Nephron progenitor cell (in vitro differentiated cells): ENCODE results near the gene MYL10.

ENCODE experiments used
- DNase-seq: peaks from one replicate; pipeline ENCODE4 v3.0.0; 2021
- H3K27ac Mint-ChIP-seq: 2 replicates; pipeline ENCODE4 v1.8.0; 2021; ENCODE audit warnings: mild to moderate bottlenecking, moderate library complexity, mixed read lengths
- H3K27me3 Mint-ChIP-seq: 2 replicates; pipeline ENCODE4 v1.8.0; 2021; ENCODE audit warnings: mild to moderate bottlenecking, low read depth, mixed read lengths; ENCODE audit not compliant: poor library complexity
- H3K36me3 Mint-ChIP-seq: 2 replicates; pipeline ENCODE4 v1.8.0; 2021; ENCODE audit warnings: low read depth, mixed read lengths
- H3K4me1 Mint-ChIP-seq: 2 replicates; pipeline ENCODE4 v1.8.0; 2021; ENCODE audit warnings: mixed read lengths
- H3K4me3 Mint-ChIP-seq: 2 replicates; pipeline ENCODE4 v1.8.0; 2021; ENCODE audit warnings: mild to moderate bottlenecking, moderate library complexity, mixed read lengths
- H3K9me3 Mint-ChIP-seq: 2 replicates; pipeline ENCODE4 v1.8.0; 2021; ENCODE audit warnings: mild to moderate bottlenecking, moderate library complexity, mixed read lengths
- CTCF ChIP-seq: fragments of 200-600 bp; sonication (generic); IDR thresholded peaks from 2 replicates; pipeline ENCODE4 v1.5.0; 2021; ENCODE audit warnings: antibody characterized with exemption

The MYL10 gene

GRCh38 chr7:101598986-101599771, 29.9 kb downstream of the MYL10 start:
- H3K4me3 Mint-ChIP-seq = no peak overlapping the region
- H3K9me3 Mint-ChIP-seq = no peaks in the 10 kb centered on the region
- peaks cover 9% of the 10 kb centered on the region for H3K27me3 Mint-ChIP-seq
- H3K36me3 Mint-ChIP-seq = no peaks in the 10 kb centered on the region
- no peak for DNase-seq
- no peak for TF ChIP-seq CTCF
- H3K27ac Mint-ChIP-seq = no peak overlapping the region
- H3K4me1 Mint-ChIP-seq = peaks cover 26% of the 10 kb centered on the region

GRCh38 chr7:101598422-101598985, 30.6 kb downstream of the MYL10 start:
- Mint-ChIP-seq H3K36me3 (no peaks in the 10 kb centered on the region), H3K4me1 (peaks cover 26% of the 10 kb centered on the region), H3K9me3 (no peaks in the 10 kb centered on the region), H3K27ac (no peak overlapping the region), H3K27me3 (peaks cover 13% of the 10 kb centered on the region), H3K4me3 (no peak overlapping the region)
- DNase-seq = peak; percentile 30
- no peak for TF ChIP-seq CTCF

GRCh38 chr7:101597941-101598340, 31.2 kb downstream of the MYL10 start:
- DNase-seq = no peak
- Mint-ChIP-seq H3K36me3 (no peaks in the 10 kb centered on the region), H3K4me1 (peaks cover 26% of the 10 kb centered on the region), H3K27ac (no peak overlapping the region), H3K4me3 (no peak overlapping the region), H3K27me3 (peaks cover 13% of the 10 kb centered on the region), H3K9me3 (no peaks in the 10 kb centered on the region)
- TF ChIP-seq CTCF = no peak

GRCh38 chr7:101596898-101597297, 32.2 kb downstream of the MYL10 start:
- no peaks in the 10 kb centered on the region for H3K36me3 Mint-ChIP-seq
- DNase-seq = no peak
- H3K27me3 Mint-ChIP-seq = peaks cover 17% of the 10 kb centered on the region
- H3K4me1 Mint-ChIP-seq = peaks cover 20% of the 10 kb centered on the region
- no peak overlapping the region for H3K4me3 Mint-ChIP-seq
- TF ChIP-seq CTCF = no peak
- H3K9me3 Mint-ChIP-seq = no peaks in the 10 kb centered on the region
- no peak overlapping the region for H3K27ac Mint-ChIP-seq

- Mint-ChIP-seq H3K4me3 (no peak overlapping the region), H3K36me3 (no peaks in the 10 kb centered on the region), H3K27me3 (peaks cover 13% of the 10 kb centered on the region), H3K4me1 (peaks cover 20% of the 10 kb centered on the region), H3K27ac (no peak overlapping the region), H3K9me3 (no peaks in the 10 kb centered on the region)
- no peak for DNase-seq
- TF ChIP-seq CTCF = no peak
Observed at GRCh38 chr7:101595766-101596537, 33.1 kb downstream of the MYL10 start.
